ENCODE measurements around the gene SLC7A6.

The SLC7A6 gene

GRCh38 chr16:68257906-68258800, 6.2 kb upstream of the SLC7A6 start:
- no peak for DNase-seq

DNA sequence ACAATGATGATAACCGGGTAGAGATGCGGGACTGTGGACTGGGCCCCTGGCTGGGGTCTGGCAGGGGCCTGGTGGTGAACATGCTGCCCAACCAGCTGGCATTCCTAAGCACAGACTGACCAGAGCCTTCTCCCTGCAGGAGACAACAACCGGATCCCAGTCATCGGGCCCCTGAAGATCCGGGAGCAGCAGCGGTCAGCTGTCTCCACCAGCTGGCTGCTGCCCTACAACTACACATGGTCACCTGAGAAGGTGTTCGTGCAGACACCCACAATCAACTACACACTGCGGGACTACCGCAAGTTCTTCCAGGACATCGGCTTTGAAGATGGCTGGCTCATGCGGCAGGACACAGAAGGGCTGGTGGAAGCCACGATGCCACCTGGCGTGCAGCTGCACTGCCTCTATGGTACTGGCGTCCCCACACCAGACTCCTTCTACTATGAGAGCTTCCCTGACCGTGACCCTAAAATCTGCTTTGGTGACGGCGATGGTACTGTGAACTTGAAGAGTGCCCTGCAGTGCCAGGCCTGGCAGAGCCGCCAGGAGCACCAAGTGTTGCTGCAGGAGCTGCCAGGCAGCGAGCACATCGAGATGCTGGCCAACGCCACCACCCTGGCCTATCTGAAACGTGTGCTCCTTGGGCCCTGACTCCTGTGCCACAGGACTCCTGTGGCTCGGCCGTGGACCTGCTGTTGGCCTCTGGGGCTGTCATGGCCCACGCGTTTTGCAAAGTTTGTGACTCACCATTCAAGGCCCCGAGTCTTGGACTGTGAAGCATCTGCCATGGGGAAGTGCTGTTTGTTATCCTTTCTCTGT, 5.1 kb upstream of the SLC7A6 start:
- DNase-seq, result no peak

DNA sequence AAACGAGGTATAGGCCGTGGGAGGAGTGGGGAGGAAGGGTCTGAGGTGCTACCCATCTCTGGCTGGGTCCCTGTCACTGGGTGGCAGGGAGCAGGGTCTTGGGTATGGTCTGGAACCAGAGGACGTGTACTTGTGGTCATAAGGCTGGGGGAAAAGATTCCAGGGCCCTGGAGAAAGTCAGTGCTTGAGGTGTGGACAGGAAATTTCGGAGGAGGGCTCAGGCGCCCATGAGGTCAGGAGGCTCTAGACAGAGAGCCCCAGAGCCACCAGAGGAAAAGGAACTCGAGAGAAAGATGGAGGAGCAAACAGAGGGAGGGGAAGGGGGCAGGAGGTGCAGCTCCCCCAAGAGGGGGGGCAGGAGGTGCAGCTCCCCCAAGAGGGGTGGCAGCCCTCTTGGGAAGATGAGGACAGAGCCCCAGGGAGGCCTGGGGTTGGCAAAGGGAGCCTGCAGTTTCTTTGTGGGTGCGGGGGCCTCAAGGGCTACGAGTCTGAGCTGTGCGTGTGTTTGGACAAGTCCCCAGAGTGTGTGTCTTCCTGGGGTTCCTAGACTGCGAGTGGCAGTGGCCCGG, 683 bp upstream of the SLC7A6 start:
- DNase-seq, result no peak

DNA sequence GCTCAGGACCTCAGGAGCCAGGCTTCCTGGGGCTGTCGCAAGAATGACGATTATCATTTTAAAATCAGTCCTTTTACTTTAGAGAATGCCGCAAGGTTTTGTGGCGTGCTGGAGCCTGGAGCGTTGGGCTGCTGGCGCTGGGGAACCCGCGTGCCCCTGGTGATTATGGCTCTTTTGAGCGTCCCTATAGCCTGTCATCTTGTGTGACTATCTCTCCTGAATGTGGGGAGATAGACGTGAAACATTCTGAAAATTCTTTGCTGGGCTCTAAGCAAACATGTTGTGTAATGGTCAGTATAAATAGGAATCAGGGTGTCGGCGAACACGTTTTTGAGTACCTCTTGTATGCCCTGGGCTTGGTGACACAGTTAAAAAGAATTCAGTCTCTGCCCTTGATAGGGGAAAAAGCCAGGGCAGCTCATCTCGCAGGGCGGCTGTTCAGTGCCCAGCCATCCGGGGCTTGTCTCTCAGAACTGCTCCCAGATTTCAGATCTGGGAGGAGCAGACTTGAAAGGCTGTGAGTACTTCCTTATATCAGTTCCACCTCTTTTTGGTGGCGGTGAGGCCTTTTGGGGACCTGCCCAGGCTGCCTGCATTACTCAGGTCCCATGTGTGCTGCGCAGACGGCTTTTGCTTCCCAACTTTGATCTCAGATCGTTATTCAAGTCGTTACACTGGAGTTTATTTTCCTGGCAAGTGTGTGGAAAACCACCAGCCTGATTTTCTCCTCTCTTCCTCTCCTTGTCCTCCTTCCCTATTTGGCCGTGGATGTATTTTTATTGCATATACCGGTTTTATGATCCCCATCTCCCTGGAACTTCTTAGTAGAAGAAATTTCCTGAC, 973 bp downstream of the SLC7A6 start:
- DNase-seq, result no peak

GRCh38 chr16:68267612-68268405, 3.5 kb downstream of the SLC7A6 start:
- DNase-seq, result peak; percentile 48 to 66

- DNase-seq, result no peak
Measured at GRCh38 chr16:68269793-68270192, 5.5 kb downstream of the SLC7A6 start.

DNA sequence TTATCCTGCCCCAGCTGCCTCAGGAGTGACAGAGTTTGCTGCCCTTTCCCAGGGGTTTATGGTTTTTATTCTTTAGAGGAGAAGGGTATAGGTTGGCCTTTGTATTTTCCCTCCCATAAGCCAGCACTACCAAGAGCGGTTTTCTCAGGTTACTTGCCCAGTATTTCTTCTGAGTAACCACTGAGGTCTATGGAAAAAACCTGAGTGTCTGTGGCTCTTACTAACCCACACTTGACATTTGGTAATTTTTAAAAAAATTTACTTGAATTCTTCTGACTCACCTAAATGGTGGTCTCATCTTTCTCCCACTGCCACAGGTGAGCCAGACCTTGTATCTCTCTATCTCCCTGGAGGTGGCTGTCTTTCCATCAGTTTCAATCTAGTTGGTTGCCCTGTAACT, 6.0 kb downstream of the SLC7A6 start:
- DNase-seq, result no peak

- DNase-seq, result no peak
Measured at GRCh38 chr16:68272507-68273209, 8.3 kb downstream of the SLC7A6 start.

GRCh38 chr16:68273459-68273858, 9.1 kb downstream of the SLC7A6 start:
- no peak for DNase-seq

DNA sequence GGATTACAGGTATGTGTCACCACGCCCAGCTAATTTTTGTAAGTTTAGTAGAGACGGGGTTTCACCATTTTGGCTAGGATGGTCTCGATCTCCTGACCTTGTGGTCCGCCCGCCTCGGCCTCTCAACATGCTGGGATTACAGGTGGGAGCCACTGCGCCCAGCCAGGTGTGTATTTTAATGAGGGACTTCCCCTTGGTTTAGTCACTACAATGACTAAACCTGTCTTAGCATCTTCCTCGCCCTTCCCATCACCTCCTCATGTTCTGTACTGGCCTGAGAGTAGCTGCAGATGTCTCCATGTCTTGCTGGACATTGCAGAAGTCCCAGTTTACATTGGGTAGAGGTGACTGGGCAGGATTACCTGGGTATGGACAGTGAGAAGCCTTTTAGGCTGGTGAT, 9.6 kb downstream of the SLC7A6 start:
- no peak for DNase-seq

DNA sequence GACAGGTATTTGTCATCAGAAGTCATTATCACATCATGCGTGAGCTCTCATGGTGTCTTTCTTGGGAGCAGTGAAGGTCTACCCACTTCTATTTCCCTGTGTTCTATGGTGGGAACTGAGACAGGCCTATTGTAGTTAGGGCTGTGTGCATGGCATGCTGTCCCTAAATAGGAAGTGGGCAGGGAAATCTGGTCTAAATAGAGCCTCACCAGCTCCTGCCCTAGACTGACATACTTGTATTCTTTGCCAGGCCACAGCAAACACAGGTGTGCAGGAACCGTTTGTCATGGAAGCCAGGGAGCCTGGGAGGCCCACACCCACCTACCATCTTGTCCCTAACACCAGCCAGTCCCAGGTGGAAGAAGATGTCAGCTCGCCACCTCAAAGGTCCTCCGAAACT, 10.1 kb downstream of the SLC7A6 start:
- DNase-seq, result no peak

- DNase-seq, result peak; percentile 25 to 38
Measured at GRCh38 chr16:68275611-68276191, 11.4 kb downstream of the SLC7A6 start.

GRCh38 chr16:68276223-68276622, 11.9 kb downstream of the SLC7A6 start:
- DNase-seq, result no peak

- DNase-seq, result no peak
Measured at GRCh38 chr16:68279726-68280558, 15.6 kb downstream of the SLC7A6 start.

GRCh38 chr16:68281368-68282063, 17.2 kb downstream of the SLC7A6 start:
- DNase-seq, result no peak

DNA sequence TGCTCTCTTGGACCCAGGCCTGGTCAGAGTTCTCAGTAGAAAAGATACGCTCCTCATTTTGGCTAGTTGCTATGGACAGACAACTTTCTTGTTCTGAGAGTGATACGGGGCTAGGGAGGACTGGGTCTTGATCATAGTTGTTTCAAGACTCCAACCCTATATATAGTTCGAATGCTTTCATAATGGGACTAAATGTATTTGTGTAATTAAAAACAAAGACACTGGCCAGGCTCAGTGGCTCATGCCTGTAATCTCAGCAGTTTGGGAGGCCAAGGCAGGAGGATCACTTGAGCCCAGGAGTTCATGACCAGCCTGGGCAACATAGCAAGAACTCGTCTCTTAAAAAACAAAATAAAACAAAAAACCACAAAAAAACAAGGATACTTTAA, 17.7 kb downstream of the SLC7A6 start:
- DNase-seq, result no peak

DNA sequence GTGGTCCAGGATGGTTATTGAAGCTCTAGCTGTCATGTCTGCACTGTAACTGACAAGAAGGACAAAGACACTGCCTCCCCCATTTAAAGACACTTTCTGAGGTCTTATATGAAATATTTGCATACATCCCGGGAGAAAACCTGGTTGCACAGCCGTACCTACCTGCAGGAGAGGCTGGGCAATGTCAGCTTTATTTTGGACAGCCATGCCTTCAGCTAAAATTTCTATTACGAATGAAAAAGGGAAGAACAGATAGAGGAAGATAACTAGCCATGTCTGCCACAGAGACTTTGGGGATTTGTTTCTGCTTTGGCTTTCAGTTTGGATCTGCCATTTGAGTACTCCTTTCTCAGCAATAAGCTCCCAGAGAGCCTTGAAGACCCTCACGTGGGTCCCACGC, 19.0 kb downstream of the SLC7A6 start:
- no peak for DNase-seq

- DNase-seq, result no peak
Measured at GRCh38 chr16:68283801-68284598, 19.7 kb downstream of the SLC7A6 start.

Data from NCI-H187 (cell line).